Loucy (cell line): ENCODE results near the gene TIE1.

Experiments used
- CTCF ChIP-seq: fragments of 200-600 bp; sonication (generic); conservative IDR thresholded peaks from 2 replicates; pipeline ENCODE4 v1.5.1; 2014; ENCODE audit warnings: mild to moderate bottlenecking, antibody characterized with exemption, low read length
- EZH2phosphoT487 ChIP-seq: fragments of 200-600 bp; IDR thresholded peaks from 2 replicates; pipeline ENCODE4 v1.6.1; 2018; ENCODE audit warnings: antibody characterized with exemption, mild to moderate bottlenecking, moderate library complexity, borderline replicate concordance

- no peak for TF ChIP-seq CTCF
- no peak for TF ChIP-seq EZH2phosphoT487
Measured at GRCh38 chr1:43354936-43355335, 54.2 kb downstream of the TIE1 start.
